Iris pigment epithelial cell (primary cell): ENCODE measurements around the gene KRCC1.
A peak's percentile ranks its signal among the peaks of the same experiment; 100 is the strongest.
"Not testable (repeated sequence)": the region's sequence is repeated elsewhere in the genome, so short reads cannot be mapped to it uniquely, and the experiment has no call there.

ENCODE experiments used
- DNase-seq: peaks from one replicate; pipeline ENCODE4 v3.0.0-alpha.2; 2011; ENCODE audit warnings: low read depth

The KRCC1 gene

GRCh38 chr2:88038263-88039105, 17.1 kb downstream of the KRCC1 start:
- peak; percentile 96 for DNase-seq

GRCh38 chr2:88036606-88037005, 19.0 kb downstream of the KRCC1 start:
- no peak for DNase-seq

- no peak for DNase-seq
Observed at GRCh38 chr2:88036182-88036581, 19.4 kb downstream of the KRCC1 start.

GRCh38 chr2:88032070-88032702, 23.4 kb downstream of the KRCC1 start:
- no peak for DNase-seq

- DNase-seq, result no peak
Observed at GRCh38 chr2:88028931-88029330, 26.7 kb downstream of the KRCC1 start.

- DNase-seq, result no peak
Observed at GRCh38 chr2:88027697-88028389, 27.7 kb downstream of the KRCC1 start.

- no peak for DNase-seq
Observed at GRCh38 chr2:88024509-88024908, 31.1 kb downstream of the KRCC1 start.

- no peak for DNase-seq
Observed at GRCh38 chr2:88022669-88022921, 33.0 kb downstream of the KRCC1 start.

- no peak for DNase-seq
Observed at GRCh38 chr2:88019985-88020384, 35.6 kb downstream of the KRCC1 start.

- DNase-seq, result no peak
Observed at GRCh38 chr2:88018909-88019308, 36.7 kb downstream of the KRCC1 start.

- not testable (repeated sequence) for DNase-seq
Observed at GRCh38 chr2:88018077-88018805, 37.3 kb downstream of the KRCC1 start.

GRCh38 chr2:88017780-88018038, 37.9 kb downstream of the KRCC1 start:
- DNase-seq, result not testable (repeated sequence)

- no peak for DNase-seq
Observed at GRCh38 chr2:88016960-88017779, 38.4 kb downstream of the KRCC1 start.

- peak; percentile 96 for DNase-seq
Observed at GRCh38 chr2:88016086-88016959, 39.3 kb downstream of the KRCC1 start, which contains the start of gene RNU2-63P. Gene RNU2-63P, minus strand, starts transcription at chr2:88016547.

GRCh38 chr2:88011011-88011410, 44.6 kb downstream of the KRCC1 start:
- no peak for DNase-seq

- DNase-seq, result no peak
Observed at GRCh38 chr2:88010136-88010535, 45.4 kb downstream of the KRCC1 start.

GRCh38 chr2:88006912-88007439, 48.6 kb downstream of the KRCC1 start:
- DNase-seq, result no peak

GRCh38 chr2:88005776-88006175, 49.8 kb downstream of the KRCC1 start:
- no peak for DNase-seq

GRCh38 chr2:88003074-88003755, 52.4 kb downstream of the KRCC1 start:
- DNase-seq, result no peak

- DNase-seq, result no peak
Observed at GRCh38 chr2:88002359-88002707, 53.2 kb downstream of the KRCC1 start.
